Keratinocyte (primary cell): ENCODE data around the gene HS1BP3.

ENCODE experiments used
- EZH2 ChIP-seq: IDR thresholded peaks from one replicate; pipeline ENCODE4 v1.6.1; 2012; ENCODE audit warnings: inconsistent platforms, mild to moderate bottlenecking, low read length, moderate library complexity
- TF ChIP-seq, protein P1 (sequence below), 3 experiments: IDR thresholded peaks in 1 of 3; conservative IDR thresholded peaks in 1 of 3; optimal IDR thresholded peaks in 1 of 3; 2 replicates in 2 of 3; 3 replicates in 1 of 3; pipeline versions ENCODE3 to v1.5.1; 2011; ENCODE audit warnings: low read length in 3 of 3, mild to moderate bottlenecking in 3 of 3, moderate library complexity in 2 of 3, control low read depth in 1 of 3, inconsistent platforms in 1 of 3; ENCODE audit not compliant: insufficient read depth in 2 of 3; ENCODE audit errors: extremely low read depth in 1 of 3

DNA sequence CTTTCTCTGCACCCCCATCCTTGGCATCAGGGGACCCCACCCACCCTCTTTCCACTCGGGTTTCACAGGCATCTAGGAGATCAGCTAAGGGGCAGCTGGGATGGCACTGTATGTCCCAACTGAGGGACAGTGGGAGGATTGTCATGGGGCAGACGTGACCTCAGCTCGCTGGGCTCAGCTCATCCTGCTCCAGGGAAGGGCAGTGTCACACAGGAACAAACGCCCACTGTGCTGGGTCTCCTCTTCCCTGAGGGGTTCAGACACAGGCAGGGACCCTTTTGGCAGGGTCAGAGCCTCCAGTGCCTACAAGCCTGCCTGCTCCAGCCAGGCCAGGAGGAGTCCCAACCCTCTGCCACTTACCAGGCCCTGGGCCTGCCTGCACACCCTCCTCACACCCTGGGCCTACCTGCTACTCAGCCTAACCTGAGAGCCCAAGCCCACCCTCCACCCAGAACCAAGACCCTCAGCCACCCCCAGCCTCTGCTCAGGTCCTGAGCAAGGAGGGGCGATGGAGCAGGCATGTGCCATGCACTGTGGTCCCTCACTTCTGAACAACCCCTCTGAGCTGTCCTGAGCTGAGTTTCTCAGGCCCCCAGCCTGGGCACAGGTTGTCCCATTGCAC, 68.2 kb downstream of the HS1BP3 start:
- no peak for TF ChIP-seq EZH2
- TF ChIP-seq, protein P1, sequence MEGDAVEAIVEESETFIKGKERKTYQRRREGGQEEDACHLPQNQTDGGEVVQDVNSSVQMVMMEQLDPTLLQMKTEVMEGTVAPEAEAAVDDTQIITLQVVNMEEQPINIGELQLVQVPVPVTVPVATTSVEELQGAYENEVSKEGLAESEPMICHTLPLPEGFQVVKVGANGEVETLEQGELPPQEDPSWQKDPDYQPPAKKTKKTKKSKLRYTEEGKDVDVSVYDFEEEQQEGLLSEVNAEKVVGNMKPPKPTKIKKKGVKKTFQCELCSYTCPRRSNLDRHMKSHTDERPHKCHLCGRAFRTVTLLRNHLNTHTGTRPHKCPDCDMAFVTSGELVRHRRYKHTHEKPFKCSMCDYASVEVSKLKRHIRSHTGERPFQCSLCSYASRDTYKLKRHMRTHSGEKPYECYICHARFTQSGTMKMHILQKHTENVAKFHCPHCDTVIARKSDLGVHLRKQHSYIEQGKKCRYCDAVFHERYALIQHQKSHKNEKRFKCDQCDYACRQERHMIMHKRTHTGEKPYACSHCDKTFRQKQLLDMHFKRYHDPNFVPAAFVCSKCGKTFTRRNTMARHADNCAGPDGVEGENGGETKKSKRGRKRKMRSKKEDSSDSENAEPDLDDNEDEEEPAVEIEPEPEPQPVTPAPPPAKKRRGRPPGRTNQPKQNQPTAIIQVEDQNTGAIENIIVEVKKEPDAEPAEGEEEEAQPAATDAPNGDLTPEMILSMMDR (optimal IDR thresholded peaks at IDR 0.05 in 1 of 3, IDR thresholded peaks at IDR 0.05 in 1 of 3, conservative IDR thresholded peaks at IDR 0.05 in 1 of 3; ENCODE audit: extremely low read depth in 1 of 3, insufficient read depth in 2 of 3, low read length in 3 of 3), result no peak
